MM.1S (cell line): ENCODE results near the gene KYNU.

ENCODE experiments used
- DNase-seq: peaks from one replicate; pipeline ENCODE4 v3.0.0-alpha.2; 2015
- H2AFZ ChIP-seq: fragments of 300-600 bp; sonication (generic); 2 replicates; pipeline ENCODE4 v1.6.0; 2016; ENCODE audit warnings: antibody characterized with exemption, low read length
- H3F3A ChIP-seq: fragments of 300-600 bp; sonication (generic); 2 replicates; pipeline ENCODE4 v1.6.1; 2016; ENCODE audit warnings: mild to moderate bottlenecking, antibody characterized with exemption, low read length, moderate library complexity, mixed read lengths; ENCODE audit not compliant: insufficient read depth
- H3K27ac ChIP-seq: fragments of 300-600 bp; sonication (generic); 2 replicates; pipeline ENCODE4 v1.5.1; 2016; ENCODE audit warnings: mild to moderate bottlenecking, low read length
- H3K27me3 ChIP-seq: fragments of 300-600 bp; sonication (generic); replicated peaks from 2 replicates; pipeline ENCODE4 v1.6.0; 2016; ENCODE audit warnings: low read length; ENCODE audit not compliant: insufficient read depth
- H3K36me3 ChIP-seq: fragments of 300-600 bp; sonication (generic); replicated peaks from 2 replicates; pipeline ENCODE4 v1.6.1; 2016; ENCODE audit warnings: mild to moderate bottlenecking, low read length, mixed read lengths; ENCODE audit not compliant: insufficient read depth
- H3K4me1 ChIP-seq: fragments of 300-600 bp; sonication (generic); 2 replicates; pipeline ENCODE4 v1.6.1; 2016; ENCODE audit warnings: low read length, mixed read lengths
- H3K4me2 ChIP-seq: fragments of 300-600 bp; sonication (generic); 2 replicates; pipeline ENCODE4 v1.6.0; 2016; ENCODE audit warnings: low read depth, low read length
- H3K4me3 ChIP-seq: fragments of 300-600 bp; sonication (generic); 2 replicates; pipeline ENCODE4 v1.5.1; 2016; ENCODE audit warnings: low read length, mixed read lengths
- H3K79me2 ChIP-seq: fragments of 300-600 bp; sonication (generic); 2 replicates; pipeline ENCODE4 v1.6.1; 2016; ENCODE audit warnings: mixed run types, low read length, mixed read lengths
- H3K9ac ChIP-seq: fragments of 300-600 bp; sonication (generic); 2 replicates; pipeline ENCODE4 v1.6.1; 2016; ENCODE audit warnings: low read length, mixed read lengths
- H3K9me2 ChIP-seq: fragments of 300-600 bp; sonication (generic); replicated peaks from 2 replicates; pipeline ENCODE4 v1.6.1; 2016; ENCODE audit warnings: mild to moderate bottlenecking, low read length, mixed read lengths; ENCODE audit not compliant: insufficient read depth
- H3K9me3 ChIP-seq: fragments of 300-600 bp; sonication (generic); replicated peaks from 2 replicates; pipeline ENCODE4 v1.6.1; 2016; ENCODE audit warnings: mild to moderate bottlenecking, low read length, mixed read lengths; ENCODE audit not compliant: insufficient read depth
- H4K20me1 ChIP-seq: fragments of 300-600 bp; sonication (generic); 2 replicates; pipeline ENCODE4 v1.6.1; 2016; ENCODE audit warnings: mild to moderate bottlenecking, low read length, moderate library complexity, mixed read lengths; ENCODE audit not compliant: insufficient read depth
- CTCF ChIP-seq: fragments of 300-600 bp; sonication (generic); IDR thresholded peaks from 2 replicates; pipeline ENCODE4 v1.5.1; 2016; ENCODE audit warnings: antibody characterized with exemption, low read length, mixed read lengths
- EZH2 ChIP-seq: fragments of 300-600 bp; sonication (generic); optimal IDR thresholded peaks from 2 replicates; pipeline ENCODE3; 2017; ENCODE audit warnings: low read depth, mild to moderate bottlenecking, antibody characterized with exemption, low read length, mixed read lengths
- EZH2phosphoT487 ChIP-seq: fragments of 300-600 bp; sonication (generic); IDR thresholded peaks from 2 replicates; pipeline ENCODE4 v1.6.1; 2018; ENCODE audit warnings: antibody characterized with exemption, low read length

Gene KYNU

GRCh38 chr2:143029141-143029540 is 151.7 kb downstream of the KYNU start:
- Histone ChIP-seq H3K27ac (no peak overlapping the region), H3K36me3 (no peaks in the 10 kb centered on the region), H3K4me1 (peaks cover 7% of the 10 kb centered on the region; the same call in 1 of the 2 replicates), H3K4me2 (no peak overlapping the region), H3K79me2 (no peaks in the 10 kb centered on the region), H3K4me3 (no peak overlapping the region), H2AFZ (no peak overlapping the region), H3K27me3 (no peaks in the 10 kb centered on the region), H3K9me2 (no peaks in the 10 kb centered on the region), H3K9me3 (no peaks in the 10 kb centered on the region), H3F3A (no peaks in the 10 kb centered on the region), H4K20me1 (no peaks in the 10 kb centered on the region), H3K9ac (no peak overlapping the region)
- no peak for TF ChIP-seq CTCF
- no peak for TF ChIP-seq EZH2phosphoT487
- no peak for TF ChIP-seq EZH2
- DNase-seq = no peak

DNA sequence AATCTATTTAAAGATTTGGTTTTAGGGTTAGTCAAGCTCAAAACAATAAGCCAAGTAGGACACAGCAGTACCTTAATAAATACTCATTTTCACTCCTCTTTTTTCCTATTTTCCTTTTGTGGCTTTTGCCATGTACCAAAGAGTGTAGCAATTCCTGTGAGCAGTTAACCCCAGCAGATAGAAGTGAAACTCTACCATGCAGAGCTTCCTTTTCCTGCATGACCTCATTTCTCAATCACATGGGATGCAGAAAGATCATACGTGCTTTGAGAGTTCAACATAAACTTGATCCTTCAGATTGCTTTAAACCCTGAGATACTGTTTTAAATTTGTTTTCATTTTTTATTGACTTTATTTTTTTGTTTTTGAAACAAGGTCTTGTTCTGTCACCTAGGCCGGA is 152.7 kb downstream of the KYNU start:
- no peaks in the 10 kb centered on the region for H3K79me2 ChIP-seq
- H3K27me3 ChIP-seq = no peaks in the 10 kb centered on the region
- no peak overlapping the region for H3K27ac ChIP-seq
- H3K4me3 ChIP-seq = no peak overlapping the region
- no peaks in the 10 kb centered on the region for H3F3A ChIP-seq
- TF ChIP-seq EZH2phosphoT487 (no peak), CTCF (no peak), EZH2 (no peak)
- H3K9me3 ChIP-seq = no peaks in the 10 kb centered on the region
- H3K4me2 ChIP-seq = 0 out of 2 replicates have a peak overlapping the region, but pooled peaks have one; percentile 23
- peak; percentile 57 for DNase-seq
- no peak overlapping the region for H3K9ac ChIP-seq
- no peaks in the 10 kb centered on the region for H3K36me3 ChIP-seq
- no peak overlapping the region for H2AFZ ChIP-seq
- H3K4me1 ChIP-seq = peaks cover 7% of the 10 kb centered on the region; the same call in 1 of the 2 replicates
- no peaks in the 10 kb centered on the region for H4K20me1 ChIP-seq
- no peaks in the 10 kb centered on the region for H3K9me2 ChIP-seq

DNA sequence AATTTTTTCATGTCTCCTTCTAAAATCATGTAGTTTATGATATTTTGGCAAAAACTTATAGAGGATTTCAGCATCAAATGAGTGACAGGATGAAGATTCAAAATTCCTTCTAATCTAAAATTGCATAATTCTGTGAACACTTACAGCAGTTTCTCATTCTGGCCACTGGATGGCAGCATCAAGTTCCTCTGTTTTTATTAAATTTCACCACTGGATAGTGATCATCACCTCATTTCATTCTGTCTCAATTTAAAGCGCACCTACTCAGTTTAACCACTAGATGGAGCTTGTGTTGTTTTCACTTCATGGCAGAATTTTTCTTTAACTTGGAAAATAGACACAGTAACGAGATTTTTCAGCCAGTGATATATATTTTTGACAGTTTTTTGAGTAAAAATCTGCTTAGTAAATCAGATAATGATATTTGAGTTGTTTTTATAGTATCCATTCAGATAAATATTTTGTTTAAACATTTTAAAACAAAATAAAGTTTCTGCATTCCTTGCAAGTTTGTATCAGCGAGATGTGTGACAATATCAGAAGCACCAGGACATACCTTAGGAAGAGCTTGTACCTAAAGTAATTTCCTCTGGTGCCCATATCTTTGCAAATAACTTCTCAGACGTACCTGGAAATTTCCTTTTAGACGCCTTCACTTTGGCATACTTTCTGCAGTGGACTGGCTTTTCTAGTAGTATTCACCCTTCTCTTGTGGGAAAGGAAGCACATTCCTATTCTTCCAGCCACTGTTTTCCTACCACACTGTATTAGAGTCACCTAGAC is 157.0 kb downstream of the KYNU start:
- Histone ChIP-seq H3K27ac (no peak overlapping the region), H3K79me2 (no peaks in the 10 kb centered on the region), H3K36me3 (no peaks in the 10 kb centered on the region), H3K4me1 (peaks cover 7% of the 10 kb centered on the region; the same call in 1 of the 2 replicates), H4K20me1 (no peaks in the 10 kb centered on the region), H3K9ac (no peak overlapping the region), H3K9me2 (no peaks in the 10 kb centered on the region), H3K27me3 (no peaks in the 10 kb centered on the region), H2AFZ (no peak overlapping the region), H3K9me3 (no peaks in the 10 kb centered on the region), H3F3A (no peaks in the 10 kb centered on the region), H3K4me2 (no peak overlapping the region), H3K4me3 (no peak overlapping the region)
- peak; percentile 85 for DNase-seq
- TF ChIP-seq EZH2 (no peak), CTCF (peak; percentile 97), EZH2phosphoT487 (no peak)
